A673 (cell line): ENCODE results near the gene NSUN3. TPM values are rescaled to one million over a fixed set of nuclear protein-coding genes. Genes with fewer than 3 reads are reported as not detected.
A peak's percentile ranks its signal among the peaks of the same experiment; 100 is the strongest.

Source experiments
- BruUV-seq: library from RNA; stranded (reverse); fragments of 400-500 nt; replicated peaks from 2 replicates; lab custom pipeline; 2021; lab: Mats Ljungman, UMichigan
- CTCF ChIA-PET: fragments of 300-600 bp; sonication (Branson Sonifier 250); formaldehyde crosslinking; loops from one replicate; lab custom pipeline; 2022; ENCODE audit warnings: antibody characterized with exemption; lab: Charles Lee
- POLR2A ChIA-PET: fragments of 300-600 bp; sonication (Branson Sonifier 250); formaldehyde crosslinking; loops from one replicate; lab custom pipeline; 2022; ENCODE audit warnings: antibody characterized with exemption; ENCODE audit not compliant: low non-redundant PET; lab: Charles Lee
- DNase-seq: peaks from one replicate; pipeline ENCODE4 v3.0.0-alpha.2; 2015; ENCODE audit warnings: low spot score
- H3K27ac ChIP-seq: fragments of 200-600 bp; sonication (generic); 2 replicates; pipeline ENCODE4 v1.5.1; 2016; ENCODE audit warnings: mixed run types, low read depth, mild to moderate bottlenecking, mixed read lengths, antibody characterized with exemption, low read length; ENCODE audit not compliant: poor library complexity, severe bottlenecking
- H3K27me3 ChIP-seq: fragments of 200-600 bp; sonication (generic); replicated peaks from 2 replicates; pipeline ENCODE4 v1.6.1; 2017; ENCODE audit warnings: mixed run types, low read depth, mild to moderate bottlenecking, mixed read lengths, antibody characterized with exemption, low read length; ENCODE audit not compliant: insufficient read depth, poor library complexity
- H3K36me3 ChIP-seq: fragments of 200-600 bp; sonication (generic); 2 replicates; pipeline ENCODE4 v1.6.1; 2016; ENCODE audit warnings: mixed run types, mild to moderate bottlenecking, mixed read lengths, antibody characterized with exemption, low read length; ENCODE audit not compliant: insufficient read depth, poor library complexity, severe bottlenecking
- H3K4me1 ChIP-seq: fragments of 200-600 bp; sonication (generic); 2 replicates; pipeline ENCODE4 v1.6.1; 2017; ENCODE audit warnings: mixed run types, mild to moderate bottlenecking, mixed read lengths, antibody characterized with exemption, low read length; ENCODE audit not compliant: insufficient read depth, poor library complexity, severe bottlenecking
- H3K4me3 ChIP-seq: fragments of 200-600 bp; sonication (generic); 2 replicates; pipeline ENCODE4 v1.5.1; 2016; ENCODE audit warnings: low read depth, mixed run types, mild to moderate bottlenecking, mixed read lengths, low read length; ENCODE audit not compliant: poor library complexity, severe bottlenecking
- H3K9me3 ChIP-seq: fragments of 200-600 bp; sonication (generic); 2 replicates; pipeline ENCODE4 v1.6.1; 2016; ENCODE audit warnings: mixed run types, low read depth, mild to moderate bottlenecking, mixed read lengths, antibody characterized with exemption, low read length; ENCODE audit not compliant: poor library complexity, severe bottlenecking
- CTCF ChIP-seq: fragments of 300-800, 200-600 bp; sonication (generic); conservative IDR thresholded peaks from 2 replicates; pipeline ENCODE4 v1.5.1; 2017; ENCODE audit warnings: low read depth, mild to moderate bottlenecking, antibody characterized with exemption, low read length, moderate library complexity, mixed read lengths
- EZH2 ChIP-seq: fragments of 200-600 bp; sonication (generic); IDR thresholded peaks from 2 replicates; pipeline ENCODE4 v1.6.1; 2017; ENCODE audit warnings: borderline replicate concordance, low read depth, mild to moderate bottlenecking, mixed read lengths, antibody characterized with exemption, low read length; ENCODE audit not compliant: poor library complexity, severe bottlenecking
- intact Hi-C: fragments of 100-400 bp; cut with micrococcal nuclease; formaldehyde crosslinking; loops from one replicate; pipeline ENCODE4 v1.10.0; 2022; ENCODE audit not compliant: unreplicated experiment
- total RNA-seq: library from RNA; stranded (reverse); gene quantifications from 2 replicates; pipeline ENCODE4 v1.2.3, GENCODE V29; 2021

Gene NSUN3
- total RNA-seq, 1 experiment from 2014 or later: 15.6 TPM

DNA sequence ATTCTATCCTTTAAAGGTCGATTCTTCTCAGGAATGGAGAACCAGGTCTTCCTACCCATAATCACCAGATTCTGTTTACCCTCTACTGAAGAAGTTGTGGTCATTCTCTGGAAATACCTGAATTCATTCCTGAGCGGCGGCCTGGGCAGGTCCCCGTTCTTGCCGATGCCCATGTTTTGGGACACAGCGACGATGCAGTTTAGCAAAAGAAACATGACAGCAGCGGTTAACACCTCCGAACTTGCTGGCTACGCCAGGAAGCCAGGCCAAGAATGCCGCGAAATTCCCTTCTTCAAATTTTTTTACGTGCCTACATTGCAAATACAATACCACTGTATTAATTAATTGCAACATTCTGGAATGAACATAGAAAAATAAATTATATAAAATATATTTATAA lies 1.6 kb upstream of the NSUN3 start:
- BruUV-seq: no TSS peak
- no peak overlapping the region for H3K4me3 ChIP-seq
- ChIA-PET POLR2A (no interaction called here), CTCF (no interaction called here)
- no peak overlapping the region for H3K27ac ChIP-seq
- DNase-seq: no peak
- no peaks in the 10 kb centered on the region for H3K9me3 ChIP-seq
- H3K4me1 ChIP-seq: peaks cover 14% of the 10 kb centered on the region
- intact Hi-C loops: loop anchor here (5.0 kb wide), 1 partner anchor 199 kb away; no protein-coding TSS in a partner anchor
- no peaks in the 10 kb centered on the region for H3K27me3 ChIP-seq
- TF ChIP-seq CTCF (no peak), EZH2 (no peak)
- H3K36me3 ChIP-seq: peaks cover 8% of the 10 kb centered on the region

DNA sequence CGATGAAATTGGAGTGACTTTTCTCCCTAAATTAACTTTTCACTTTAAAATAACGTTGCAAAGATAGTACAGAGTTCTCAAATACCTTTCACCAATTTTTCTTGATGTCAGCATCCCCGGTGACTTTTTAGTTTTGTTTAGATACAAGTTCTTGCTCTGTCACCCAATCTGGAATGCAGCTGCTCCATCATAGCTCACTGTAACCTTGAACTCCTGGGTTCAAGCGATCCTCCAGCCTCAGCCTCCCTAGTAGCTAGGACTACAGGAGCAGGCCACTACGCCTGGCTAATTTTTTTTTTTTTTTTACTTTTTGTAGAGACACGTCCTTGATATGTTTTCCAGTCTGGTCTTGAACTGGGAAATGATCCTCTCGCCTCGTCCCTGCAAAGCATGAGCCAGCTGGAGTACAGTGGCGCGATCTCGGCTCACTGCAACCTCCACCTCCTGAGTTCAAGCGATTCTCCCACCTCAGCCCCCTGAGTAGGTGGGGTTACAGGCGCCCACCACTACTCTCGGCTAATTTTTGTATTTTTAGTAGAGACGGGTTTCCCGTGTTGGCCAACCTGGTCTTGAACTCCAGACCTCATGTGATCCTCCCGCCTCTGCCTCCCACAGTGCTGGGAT lies 747 bp downstream of the NSUN3 start:
- BruUV-seq: no TSS peak
- ChIA-PET POLR2A (interaction anchor here (0.7 kb wide), 1 partner anchor 74 kb away, joined by 8 read pairs; no protein-coding TSS in a partner anchor), CTCF (no interaction called here)
- Histone ChIP-seq H3K4me1 (peaks cover 14% of the 10 kb centered on the region), H3K4me3 (peak overlapping the region; percentile 84), H3K9me3 (no peaks in the 10 kb centered on the region), H3K27ac (peak overlapping the region; percentile 97), H3K27me3 (no peaks in the 10 kb centered on the region), H3K36me3 (peaks cover 8% of the 10 kb centered on the region)
- TF ChIP-seq CTCF: no peak
- no peak for TF ChIP-seq EZH2
- peak; percentile 15 for DNase-seq
- intact Hi-C loops: loop anchor here (1.0 to 5.0 kb wide), 3 partner anchors 59 to 201 kb away; partner anchors contain the start of gene ARL13B

GRCh38 chr3:94064243-94064860 lies 1.5 kb downstream of the NSUN3 start:
- Histone ChIP-seq H3K36me3 (peaks cover 8% of the 10 kb centered on the region), H3K4me1 (peaks cover 14% of the 10 kb centered on the region), H3K9me3 (no peaks in the 10 kb centered on the region), H3K27me3 (no peaks in the 10 kb centered on the region), H3K27ac (peak overlapping the region; percentile 97), H3K4me3 (peak overlapping the region; percentile 84)
- DNase-seq: no peak
- POLR2A ChIA-PET: no interaction called here
- intact Hi-C loops: loop anchor here (5.0 kb wide), 1 partner anchor 202 kb away; no protein-coding TSS in a partner anchor
- BruUV-seq: no TSS peak
- no peak for TF ChIP-seq EZH2
- TF ChIP-seq CTCF: no peak
- CTCF ChIA-PET: no interaction called here
